NOMO-1 treated with DMSO at 0.1 percent for 48 hours (cell line): ENCODE results near the gene NRG3.

Experiments
- DNase-seq: peaks from one replicate; lab custom pipeline; 2025; ENCODE audit not compliant: unreplicated experiment; lab: John Stamatoyannopoulos, UW

The NRG3 gene

GRCh38 chr10:81874875-81875466 lies at the start of gene NRG3:
NRG3 (plus strand) TSS chr10:81875194.
- no peak for DNase-seq

DNA sequence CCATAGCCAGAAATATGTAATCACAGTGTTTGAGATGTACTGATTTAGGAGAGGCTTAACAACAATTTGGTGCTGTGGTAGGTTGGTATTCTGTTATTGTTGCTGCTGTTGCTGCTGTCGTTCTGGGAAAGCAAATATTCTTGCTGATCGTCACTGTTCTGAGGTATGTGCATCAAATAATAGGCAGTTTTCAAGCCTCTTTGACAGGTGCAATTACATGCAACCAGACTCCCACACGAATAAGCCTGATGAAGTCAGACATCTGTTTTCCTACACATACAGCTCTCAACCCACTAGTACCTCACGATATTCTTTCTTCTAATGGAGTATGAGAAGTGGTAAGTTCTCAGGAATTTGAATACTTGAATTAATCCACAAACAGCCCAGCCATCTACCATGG lies 46.7 kb upstream of the NRG3 start:
- DNase-seq: no peak

DNA sequence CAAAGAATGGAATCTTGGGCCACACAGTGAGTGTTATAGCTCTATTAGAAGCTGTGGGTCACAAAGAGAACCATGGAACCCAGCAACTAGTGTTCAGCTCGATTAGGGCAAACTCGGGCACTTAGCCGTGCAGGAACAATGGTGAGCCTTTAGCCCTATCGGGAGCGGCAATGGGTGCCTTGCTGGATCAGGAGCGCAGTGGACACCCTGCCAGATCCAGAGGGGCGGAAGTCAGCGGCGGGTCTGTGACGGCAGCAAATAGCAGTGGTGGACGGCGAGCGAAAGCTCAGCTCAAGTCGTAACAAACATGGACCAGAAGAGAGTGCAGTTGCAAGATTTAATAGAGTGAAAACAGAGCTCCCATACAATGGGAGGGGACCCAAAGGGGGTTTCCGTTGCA lies 43.9 kb upstream of the NRG3 start:
- DNase-seq: no peak

GRCh38 chr10:81838950-81839349 lies 36.0 kb upstream of the NRG3 start:
- DNase-seq: no peak

DNA sequence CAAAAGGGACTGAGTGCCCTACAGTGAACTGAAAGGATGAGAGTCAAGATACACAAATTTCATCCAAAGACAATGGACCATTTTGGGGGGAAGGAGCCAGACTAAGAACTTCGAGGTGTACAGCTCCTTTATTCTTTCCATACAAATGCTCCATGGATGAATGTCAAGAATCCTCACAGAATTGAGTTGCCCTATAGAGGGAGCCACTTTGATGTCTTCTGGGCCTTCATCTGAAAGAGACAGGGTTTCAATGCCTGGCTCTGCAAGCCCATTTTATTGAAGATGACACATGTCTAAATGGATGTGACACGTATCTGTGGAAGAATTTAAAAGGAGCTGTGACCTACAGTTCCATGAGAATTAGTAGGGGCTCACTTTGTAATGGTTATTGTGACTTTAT lies 32.0 kb upstream of the NRG3 start:
- DNase-seq: no peak

DNA sequence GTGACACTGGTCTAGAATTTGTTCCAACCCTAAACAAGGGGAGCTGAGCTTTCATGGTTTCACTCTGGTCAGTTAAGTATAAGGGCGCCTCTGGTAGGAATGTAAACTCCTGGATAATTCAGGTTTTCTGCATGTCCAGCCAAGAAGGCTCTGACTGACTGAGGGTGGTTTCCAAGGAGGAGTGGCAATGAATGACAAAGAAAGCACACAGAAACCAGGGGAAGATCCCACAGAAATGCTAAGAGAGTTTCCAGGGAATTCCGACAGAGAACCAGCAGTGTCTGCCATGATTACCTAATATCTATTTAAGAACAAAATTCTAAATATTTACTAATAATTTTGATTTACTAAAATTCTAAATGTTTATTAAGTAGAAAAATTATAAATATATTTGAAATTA lies 27.3 kb upstream of the NRG3 start:
- DNase-seq: no peak

GRCh38 chr10:81848514-81848913 lies 26.5 kb upstream of the NRG3 start:
- no peak for DNase-seq

- DNase-seq: no peak
Measured at GRCh38 chr10:81848931-81849330, 26.1 kb upstream of the NRG3 start.

DNA sequence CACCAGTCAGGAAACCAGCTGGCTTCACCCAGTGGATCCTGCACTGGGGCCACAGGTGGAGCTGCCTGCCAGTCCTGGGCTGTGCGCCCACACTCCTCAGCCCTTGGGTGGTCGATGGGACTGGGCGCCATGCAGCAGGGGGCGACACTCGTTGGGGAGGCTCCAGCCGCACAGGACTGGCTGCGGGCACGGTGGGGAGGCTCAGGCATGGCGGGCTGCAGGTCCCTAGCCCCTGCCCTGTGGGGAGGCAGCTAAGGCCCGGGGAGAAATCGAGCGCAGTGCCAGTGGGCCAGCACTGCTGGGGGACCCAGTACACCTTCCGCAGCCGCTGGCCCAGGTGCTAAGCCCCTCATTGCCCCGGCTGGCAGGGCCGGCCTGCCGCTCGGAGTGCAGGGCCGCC lies 12.4 kb upstream of the NRG3 start:
- no peak for DNase-seq

GRCh38 chr10:81863771-81864170 lies 11.2 kb upstream of the NRG3 start:
- DNase-seq: no peak

- no peak for DNase-seq
Measured at GRCh38 chr10:81865581-81865980, 9.4 kb upstream of the NRG3 start.

DNA sequence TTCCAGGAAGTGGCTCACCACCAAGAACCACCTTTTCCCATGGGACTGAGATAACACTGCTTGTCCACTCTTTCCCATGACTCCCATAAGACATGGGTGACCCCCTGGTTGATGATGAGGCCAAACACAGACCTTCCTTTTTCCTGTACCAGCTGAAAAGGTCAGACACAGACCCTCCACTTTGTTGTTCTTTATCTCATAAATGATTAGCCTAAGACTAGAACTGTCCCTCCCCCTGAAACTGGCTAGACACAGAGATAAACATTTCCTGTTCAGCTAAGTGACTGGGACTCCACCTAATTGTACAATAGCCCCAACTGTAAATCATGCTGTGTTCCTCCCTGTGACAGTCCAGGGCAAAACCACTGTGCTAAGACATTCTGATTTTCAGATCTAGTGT lies 8.2 kb upstream of the NRG3 start:
- no peak for DNase-seq

DNA sequence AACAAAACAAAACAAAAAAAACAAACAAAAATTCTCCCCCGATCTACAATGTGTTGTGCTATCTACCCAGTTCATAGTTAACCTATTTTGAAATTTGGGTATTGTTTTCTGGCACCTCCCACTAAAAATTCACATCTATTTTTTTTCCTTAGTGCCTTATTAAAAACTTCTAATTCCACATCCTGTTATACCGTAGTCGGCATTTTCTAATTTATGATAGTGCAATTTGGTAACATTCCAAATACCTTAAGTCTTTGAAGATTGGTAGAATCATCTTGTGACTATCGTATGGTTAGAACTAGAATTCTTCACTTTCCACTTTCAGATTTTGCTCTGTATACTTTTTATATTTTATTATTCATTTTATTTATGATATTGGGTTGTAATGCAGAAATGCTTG lies 4.5 kb upstream of the NRG3 start:
- no peak for DNase-seq

DNA sequence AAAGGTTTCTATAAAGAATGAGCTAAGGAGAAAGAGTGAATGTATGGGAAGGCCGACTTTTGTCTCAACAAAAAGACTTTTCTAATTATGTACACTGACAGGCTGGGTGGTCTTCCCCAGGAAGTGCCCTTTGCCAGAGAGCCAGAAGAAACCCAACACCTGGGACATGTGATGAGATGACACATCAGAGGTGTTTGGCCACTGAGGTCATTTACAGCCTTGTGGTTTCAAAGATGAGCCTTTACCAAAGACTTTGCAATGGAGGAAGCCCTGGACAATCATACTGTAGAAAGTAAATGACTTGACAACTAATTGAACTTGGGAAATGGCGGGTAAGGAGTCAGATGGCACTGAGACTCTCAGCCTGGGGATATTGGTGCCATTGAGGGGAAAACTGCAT lies 3.4 kb upstream of the NRG3 start:
- no peak for DNase-seq

GRCh38 chr10:81872206-81872862 lies 2.7 kb upstream of the NRG3 start:
- DNase-seq: no peak

DNA sequence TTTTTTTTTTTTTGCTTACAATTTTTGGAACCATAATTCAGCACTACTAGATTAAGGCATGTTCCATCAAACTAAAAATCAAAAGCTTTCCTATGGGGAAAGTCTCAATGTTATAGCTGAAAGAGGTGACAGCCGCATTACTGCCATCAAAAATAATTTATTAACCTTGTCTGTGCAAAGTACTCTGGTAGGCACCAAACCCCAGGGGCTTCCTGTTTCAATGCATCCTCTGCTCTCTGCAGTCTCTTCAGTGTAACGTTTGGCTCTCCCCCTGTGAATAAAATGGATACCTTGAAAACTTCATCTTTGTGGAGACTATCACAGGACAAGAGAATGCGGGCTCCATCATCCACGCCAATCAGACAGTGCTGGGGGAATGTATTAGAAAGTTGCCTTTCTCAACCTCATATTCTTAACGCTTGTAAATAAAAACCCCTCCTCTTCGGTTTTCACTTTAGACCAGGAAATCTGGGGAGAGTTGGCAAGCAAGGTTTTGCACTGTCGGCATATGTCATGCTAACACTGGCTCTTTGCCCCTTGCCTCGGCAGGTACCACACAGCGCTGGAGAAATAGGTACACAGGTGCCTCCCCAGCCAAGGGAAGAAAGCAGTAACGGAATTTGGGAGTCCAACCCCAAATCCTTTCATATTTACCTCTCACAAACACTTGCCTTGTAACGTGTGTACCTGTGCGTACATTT lies 1.6 kb upstream of the NRG3 start:
- DNase-seq: no peak

- DNase-seq: no peak
Measured at GRCh38 chr10:81873932-81874816, 820 bp upstream of the NRG3 start.

DNA sequence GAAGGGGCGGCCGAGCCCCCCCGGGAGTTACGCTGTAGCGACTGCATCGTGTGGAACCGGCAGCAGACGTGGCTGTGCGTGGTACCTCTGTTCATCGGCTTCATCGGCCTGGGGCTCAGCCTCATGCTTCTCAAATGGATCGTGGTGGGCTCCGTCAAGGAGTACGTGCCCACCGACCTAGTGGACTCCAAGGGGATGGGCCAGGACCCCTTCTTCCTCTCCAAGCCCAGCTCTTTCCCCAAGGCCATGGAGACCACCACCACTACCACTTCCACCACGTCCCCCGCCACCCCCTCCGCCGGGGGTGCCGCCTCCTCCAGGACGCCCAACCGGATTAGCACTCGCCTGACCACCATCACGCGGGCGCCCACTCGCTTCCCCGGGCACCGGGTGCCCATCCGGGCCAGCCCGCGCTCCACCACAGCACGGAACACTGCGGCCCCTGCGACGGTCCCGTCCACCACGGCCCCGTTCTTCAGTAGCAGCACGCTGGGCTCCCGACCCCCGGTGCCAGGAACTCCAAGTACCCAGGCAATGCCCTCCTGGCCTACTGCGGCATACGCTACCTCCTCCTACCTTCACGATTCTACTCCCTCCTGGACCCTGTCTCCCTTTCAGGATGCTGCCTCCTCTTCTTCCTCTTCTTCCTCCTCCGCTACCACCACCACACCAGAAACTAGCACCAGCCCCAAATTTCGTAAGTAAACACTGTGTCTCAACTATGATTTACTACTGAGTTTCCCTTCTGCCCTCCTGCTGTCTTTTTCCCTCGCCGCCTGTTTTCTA lies 666 bp downstream of the NRG3 start:
- DNase-seq: no peak

GRCh38 chr10:81876253-81877077 lies 1.5 kb downstream of the NRG3 start:
- no peak for DNase-seq

DNA sequence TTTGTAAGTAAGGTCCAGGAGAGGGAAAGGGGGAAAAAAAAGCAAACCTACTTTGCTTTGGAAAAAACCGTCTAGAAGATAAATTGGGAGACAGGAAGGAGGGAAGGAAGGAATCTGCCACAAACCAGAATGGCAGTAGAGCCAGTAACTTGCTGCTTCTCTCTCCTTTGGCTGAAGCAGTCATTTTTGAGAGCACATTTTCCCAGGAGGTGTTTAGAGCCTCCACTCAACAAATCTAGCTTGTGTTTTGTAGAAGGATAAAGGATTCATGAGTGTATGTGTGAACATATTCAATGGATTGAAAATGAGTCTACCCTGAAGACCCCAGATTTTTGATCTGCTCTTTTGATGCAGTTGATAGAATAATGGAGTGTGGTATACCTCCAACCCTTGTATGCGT lies 2.6 kb downstream of the NRG3 start:
- no peak for DNase-seq
